Ovary (tissue), 9 donors: ENCODE measurements around the gene CHIA. TPM values are rescaled to one million over a fixed set of nuclear protein-coding genes. Genes with fewer than 3 reads are reported as not detected.

Experiments used
- polyA plus RNA-seq, 2 donors: library from polyadenylated mRNA; stranded (reverse); fragments of 200-250 nt in 1 of 2; fragments of 350-450 nt in 1 of 2; fragmentation: Illumina TruSeq in 1 of 2; extraction: RNeasy Lipid Tissue Mini Kit (QIAGEN cat#74804) in 1 of 2; gene quantifications; one replicate each; pipeline ENCODE4 v1.2.3, GENCODE V29; 2013 to 2014
- small RNA-seq: library from RNA; depleted of rRNA; stranded (forward); fragments of <200 nt; gene quantifications from one replicate; pipeline ENCODE3, GENCODE V24; 2016
- total RNA-seq, 7 donors: library from RNA; depleted of rRNA in 2 of 7; stranded (reverse); fragments of >200 nt in 2 of 7; fragmentation: NEBNext Ultra II Directional in 3 of 7; extraction: Animal tissue kit (Norgen Biotek cat#: 25700) in 3 of 7; gene quantifications; one replicate each; pipeline versions ENCODE4 v1.1.0 to v1.2.4, GENCODE V29; 2016 to 2023
- donor health status: DM: no; HTN: no; CAD: no; lungs with moderate emphysema.
- donor health status: DM: no; HTN: no; CAD: no.
- donor health status: Bipolar disorder and iron deficiency.
- donor health status: DM: yes; HTN: yes; CAD: no.
- donor health status: DM: no; HTN: no; CAD: no.
- donor health status: DM: yes; HTN: yes; CAD: no.

Gene CHIA
- total and polyA plus RNA-seq, 9 donors, result 0.18 TPM; not detected in 8

Small RNA genes within 50 kb of the gene (small RNA-seq; reads per million reads assigned to genes)
- not detected for gene AL356387.2

Other genes with a start within 250 kb of the CHIA start
- 10 to 100 TPM; 27.2 to 51.8 (median 34.7) TPM for gene DRAM2, start 150.8 kb upstream of the CHIA start, total RNA-seq
- gene DRAM2, start 150.8 kb upstream of the CHIA start, polyA plus RNA-seq, result 10 to 100 TPM; 34.0 to 87.3 TPM
- 10 to 100 TPM; 27.8 to 37.1 (median 32.4) TPM for gene CEPT1, start 150.6 kb upstream of the CHIA start, total RNA-seq
- gene CEPT1, start 150.6 kb upstream of the CHIA start, polyA plus RNA-seq, result 10 to 100 TPM; 16.4 to 40.3 TPM
- gene DENND2D, start 90.2 kb upstream of the CHIA start, total RNA-seq, result 10 to 100 TPM in 3 of 7 donors, 1 to 10 TPM in 4; 6.2 to 19.0 (median 9.5) TPM
- gene DENND2D, start 90.2 kb upstream of the CHIA start, polyA plus RNA-seq, result 10 to 100 TPM in 1 of 2 donors, 1 to 10 TPM in 1; 2.5 to 18.3 TPM
- gene CHI3L2, start 63.1 kb upstream of the CHIA start, total RNA-seq, result 10 to 100 TPM in 1 of 7 donors, 1 to 10 TPM in 5, not detected in 1; 1.1 to 17.0 (median 1.8) TPM
- 1 to 10 TPM in 1 of 2 donors, under 1 TPM in 1; 0.91 to 1.4 TPM for gene CHI3L2, start 63.1 kb upstream of the CHIA start, polyA plus RNA-seq
- 100 to 1,000 TPM in 2 of 7 donors, 10 to 100 TPM in 3, 1 to 10 TPM in 2; 1.8 to 518 (median 43.5) TPM for gene OVGP1, start 136.9 kb downstream of the CHIA start, total RNA-seq
- gene OVGP1, start 136.9 kb downstream of the CHIA start, polyA plus RNA-seq, result 1 to 10 TPM; 2.3 to 3.1 TPM
- 10 to 100 TPM; 14.5 to 68.4 (median 21.7) TPM for gene WDR77, start 158.4 kb downstream of the CHIA start, total RNA-seq
- 10 to 100 TPM; 12.7 to 23.8 TPM for gene WDR77, start 158.4 kb downstream of the CHIA start, polyA plus RNA-seq
- gene ATP5PB, start 158.6 kb downstream of the CHIA start, total RNA-seq, result 100 to 1,000 TPM; 125 to 152 (median 136) TPM
- gene ATP5PB, start 158.6 kb downstream of the CHIA start, polyA plus RNA-seq, result 100 to 1,000 TPM; 183 to 277 TPM
- 10 to 100 TPM in 4 of 7 donors, 1 to 10 TPM in 3; 5.4 to 20.0 (median 11.0) TPM for gene C1orf162, start 183.1 kb downstream of the CHIA start, total RNA-seq
- 10 to 100 TPM in 1 of 2 donors, 1 to 10 TPM in 1; 8.6 to 41.8 TPM for gene C1orf162, start 183.1 kb downstream of the CHIA start, polyA plus RNA-seq
- 1 to 10 TPM; 1.4 to 7.2 (median 3.8) TPM for gene ADORA3, start 212.8 kb downstream of the CHIA start, total RNA-seq
- gene ADORA3, start 212.8 kb downstream of the CHIA start, polyA plus RNA-seq, result 10 to 100 TPM in 1 of 2 donors, 1 to 10 TPM in 1; 2.4 to 11.1 TPM
- gene TMIGD3, start 212.8 kb downstream of the CHIA start, total RNA-seq, result 1 to 10 TPM in 4 of 7 donors, under 1 TPM in 1, not detected in 2; 0.78 to 3.2 (median 2.6) TPM
- gene TMIGD3, start 212.8 kb downstream of the CHIA start, polyA plus RNA-seq, result 1 to 10 TPM in 1 of 2 donors, under 1 TPM in 1; 0.87 to 2.6 TPM